ENCODE results near the gene TMIGD1. TPM values are rescaled to one million over a fixed set of nuclear protein-coding genes. Genes with fewer than 3 reads are reported as not detected.

The TMIGD1 gene
- total RNA-seq, 1 experiment from 2014 or later: not detected

GRCh38 chr17:30358055-30358760, 24.4 kb upstream of the TMIGD1 start:
- Histone ChIP-seq H3K9me3 (peaks cover 18% of the 10 kb centered on the region), H3K36me3 (ENCODE audit: control insufficient read depth, insufficient read depth, low read length) (no peaks in the 10 kb centered on the region; the same call in 1 of the 2 replicates), H3K27me3 (replicated peaks; ENCODE audit: control insufficient read depth, insufficient read depth, low read length) (no peaks in the 10 kb centered on the region), H3K4me3 (ENCODE audit: low read depth, low read length) (no peak overlapping the region), H3K4me1 (peaks cover 13% of the 10 kb centered on the region)
- Mint-ChIP-seq H3K27me3 (ENCODE audit: insufficient read depth, unreplicated experiment) (no peaks in the 10 kb centered on the region), H3K36me3 (ENCODE audit: insufficient read depth, unreplicated experiment) (no peaks in the 10 kb centered on the region), H3K4me3 (ENCODE audit: unreplicated experiment) (no peak overlapping the region), H3K4me1 (ENCODE audit: low read depth, unreplicated experiment) (no peaks in the 10 kb centered on the region), H3K27ac (ENCODE audit: unreplicated experiment) (no peak overlapping the region), H3K9me3 (ENCODE audit: unreplicated experiment) (peaks cover 22% of the 10 kb centered on the region)
- intact Hi-C loops (cut with micrococcal nuclease; ENCODE audit: unreplicated experiment): no loop called here
- TF ChIP-seq, protein P1, sequence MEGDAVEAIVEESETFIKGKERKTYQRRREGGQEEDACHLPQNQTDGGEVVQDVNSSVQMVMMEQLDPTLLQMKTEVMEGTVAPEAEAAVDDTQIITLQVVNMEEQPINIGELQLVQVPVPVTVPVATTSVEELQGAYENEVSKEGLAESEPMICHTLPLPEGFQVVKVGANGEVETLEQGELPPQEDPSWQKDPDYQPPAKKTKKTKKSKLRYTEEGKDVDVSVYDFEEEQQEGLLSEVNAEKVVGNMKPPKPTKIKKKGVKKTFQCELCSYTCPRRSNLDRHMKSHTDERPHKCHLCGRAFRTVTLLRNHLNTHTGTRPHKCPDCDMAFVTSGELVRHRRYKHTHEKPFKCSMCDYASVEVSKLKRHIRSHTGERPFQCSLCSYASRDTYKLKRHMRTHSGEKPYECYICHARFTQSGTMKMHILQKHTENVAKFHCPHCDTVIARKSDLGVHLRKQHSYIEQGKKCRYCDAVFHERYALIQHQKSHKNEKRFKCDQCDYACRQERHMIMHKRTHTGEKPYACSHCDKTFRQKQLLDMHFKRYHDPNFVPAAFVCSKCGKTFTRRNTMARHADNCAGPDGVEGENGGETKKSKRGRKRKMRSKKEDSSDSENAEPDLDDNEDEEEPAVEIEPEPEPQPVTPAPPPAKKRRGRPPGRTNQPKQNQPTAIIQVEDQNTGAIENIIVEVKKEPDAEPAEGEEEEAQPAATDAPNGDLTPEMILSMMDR (IDR thresholded peaks at IDR 0.05; ENCODE audit: insufficient read depth in 1 of 2, low read depth in 1 of 2, low read length in 1 of 2, severe bottlenecking in 1 of 2, unreplicated experiment in 1 of 2): no peak
- ChIA-PET POLR2A (interaction anchor here (1.1 kb wide), 1 partner anchor 20 kb away, joined by 4 read pairs; no protein-coding TSS in a partner anchor), CTCF (interaction anchor here (1.5 kb wide), 1 partner anchor 13 kb away, joined by 8 read pairs; no protein-coding TSS in a partner anchor)
- no TSS peak for BruUV-seq (replicated peaks)
- no peak for DNase-seq

GRCh38 chr17:30357476-30357875, 23.6 kb upstream of the TMIGD1 start:
- TF ChIP-seq, protein P1 (IDR thresholded peaks at IDR 0.05; ENCODE audit: insufficient read depth in 1 of 2, low read depth in 1 of 2, low read length in 1 of 2, severe bottlenecking in 1 of 2, unreplicated experiment in 1 of 2): no peak

DNA sequence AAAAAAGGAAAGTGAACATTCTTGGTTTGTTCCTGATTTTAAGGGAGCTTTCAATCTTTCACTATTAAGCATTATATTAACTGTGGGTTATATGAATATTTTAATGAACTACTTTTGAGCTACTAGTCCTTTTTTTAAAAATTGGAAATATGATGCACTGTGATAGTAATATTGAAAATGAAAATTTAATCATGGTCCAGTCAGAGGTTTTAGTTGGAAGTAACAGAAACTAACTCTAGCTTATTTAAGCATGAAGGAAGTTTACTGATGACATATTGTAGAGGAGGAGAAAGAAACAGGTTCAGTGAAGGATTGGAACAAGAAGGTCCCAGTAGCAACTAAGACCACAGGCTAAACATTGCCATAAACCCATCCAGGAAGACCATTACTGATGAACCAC, 20.8 kb upstream of the TMIGD1 start:
- TF ChIP-seq, protein P1 (IDR thresholded peaks at IDR 0.05; ENCODE audit: insufficient read depth in 1 of 2, low read depth in 1 of 2, low read length in 1 of 2, severe bottlenecking in 1 of 2, unreplicated experiment in 1 of 2): no peak
- Histone ChIP-seq H3K36me3 (ENCODE audit: control insufficient read depth, insufficient read depth, low read length) (no peaks in the 10 kb centered on the region; the same call in 1 of the 2 replicates), H3K4me1 (peaks cover 13% of the 10 kb centered on the region), H3K9me3 (peaks cover 10% of the 10 kb centered on the region; the same call in 1 of the 2 replicates), H3K4me3 (ENCODE audit: low read depth, low read length) (no peak overlapping the region), H3K27me3 (replicated peaks; ENCODE audit: control insufficient read depth, insufficient read depth, low read length) (no peaks in the 10 kb centered on the region)
- Mint-ChIP-seq H3K36me3 (ENCODE audit: insufficient read depth, unreplicated experiment) (no peaks in the 10 kb centered on the region), H3K9me3 (ENCODE audit: unreplicated experiment) (peaks cover 3% of the 10 kb centered on the region), H3K4me3 (ENCODE audit: unreplicated experiment) (no peak overlapping the region), H3K27ac (ENCODE audit: unreplicated experiment) (no peak overlapping the region), H3K4me1 (ENCODE audit: low read depth, unreplicated experiment) (no peaks in the 10 kb centered on the region), H3K27me3 (ENCODE audit: insufficient read depth, unreplicated experiment) (no peaks in the 10 kb centered on the region)
- BruUV-seq (replicated peaks): no TSS peak
- DNase-seq: no peak
- ChIA-PET POLR2A (no interaction called here), CTCF (no interaction called here)
- intact Hi-C loops (cut with micrococcal nuclease; ENCODE audit: unreplicated experiment): no loop called here

More at GRCh38 chr17:30357476-30357875, 23.6 kb upstream of the TMIGD1 start:
- Histone ChIP-seq H3K36me3 (ENCODE audit: control insufficient read depth, insufficient read depth, low read length) (no peaks in the 10 kb centered on the region), H3K4me1 (peaks cover 13% of the 10 kb centered on the region), H3K4me3 (ENCODE audit: low read depth, low read length) (no peak overlapping the region), H3K27me3 (replicated peaks; ENCODE audit: control insufficient read depth, insufficient read depth, low read length) (no peaks in the 10 kb centered on the region), H3K9me3 (peaks cover 16% of the 10 kb centered on the region)
- intact Hi-C loops (cut with micrococcal nuclease; ENCODE audit: unreplicated experiment): no loop called here
- POLR2A ChIA-PET: no interaction called here
- no peak for DNase-seq
- H3K9me3 Mint-ChIP-seq (ENCODE audit: unreplicated experiment): peaks cover 22% of the 10 kb centered on the region
- BruUV-seq (replicated peaks): no TSS peak
- no peaks in the 10 kb centered on the region for H3K4me1 Mint-ChIP-seq (ENCODE audit: low read depth, unreplicated experiment)
- H3K36me3 Mint-ChIP-seq (ENCODE audit: insufficient read depth, unreplicated experiment): no peaks in the 10 kb centered on the region
- H3K27me3 Mint-ChIP-seq (ENCODE audit: insufficient read depth, unreplicated experiment): no peaks in the 10 kb centered on the region
- H3K27ac Mint-ChIP-seq (ENCODE audit: unreplicated experiment): no peak overlapping the region
- no peak overlapping the region for H3K4me3 Mint-ChIP-seq (ENCODE audit: unreplicated experiment)
- CTCF ChIA-PET: interaction anchor here (1.5 kb wide), 1 partner anchor 13 kb away, joined by 8 read pairs; no protein-coding TSS in a partner anchor

All from Caco-2 (cell line).